Stomach (tissue), 9 donors: ENCODE measurements around the gene ZDHHC16. TPM values are rescaled to one million over a fixed set of nuclear protein-coding genes. Genes with fewer than 3 reads are reported as not detected.

Experiments used
- DNase-seq, 2 donors: peaks; one replicate each; pipeline versions ENCODE4 v3.0.0 to v3.0.0-alpha.2; 2013 to 2019
- H3K27ac ChIP-seq, 5 donors: fragments of 200-600 bp in 4 of 5; sonication (generic) in 4 of 5; one replicate each; pipeline ENCODE4 v1.5.1; 2013 to 2019; ENCODE audit warnings: mild to moderate bottlenecking in 1 of 5, moderate library complexity in 1 of 5
- H3K27me3 ChIP-seq, 3 donors: fragments of 200-600 bp; sonication (generic); one replicate each; pipeline ENCODE4 v1.5.1; 2017 to 2019; ENCODE audit warnings: mixed run types in 1 of 3
- H3K36me3 ChIP-seq, 4 donors: fragments of 200-600 bp; sonication (generic); 1 replicate in 3 of 4; 2 replicates in 1 of 4; pipeline ENCODE4 v1.5.1; 2016 to 2019
- H3K4me1 ChIP-seq, 4 donors: fragments of 200-600 bp; sonication (generic); one replicate each; pipeline ENCODE4 v1.5.1; 2016 to 2019
- H3K4me3 ChIP-seq, 4 donors: fragments of 200-600 bp; sonication (generic) in 3 of 4; one replicate each; pipeline ENCODE4 v1.5.1; 2016 to 2019; ENCODE audit warnings: mild to moderate bottlenecking in 1 of 4
- H3K9me3 ChIP-seq, 4 donors: fragments of 200-600 bp; sonication (generic); one replicate each; pipeline ENCODE4 v1.5.1; 2016 to 2019
- CTCF ChIP-seq, 7 experiments: fragments of 450-650 bp in 4 of 7; fragments of 200-600 bp in 3 of 7; sonication (generic) in 3 of 7; IDR thresholded peaks; one replicate each; pipeline ENCODE4 v1.5.1; 2016 to 2019; ENCODE audit warnings: antibody characterized with exemption in 7 of 7, control low read depth in 2 of 7, mild to moderate bottlenecking in 1 of 7
- EP300 ChIP-seq: sonication (generic); formaldehyde crosslinking; IDR thresholded peaks from one replicate; pipeline ENCODE4 v1.6.1; 2017; ENCODE audit warnings: antibody characterized with exemption
- POLR2A ChIP-seq, 4 donors: fragments of 450-650 bp; IDR thresholded peaks; one replicate each; pipeline ENCODE4 v1.6.1; 2016; ENCODE audit warnings: antibody characterized with exemption in 4 of 4, control low read depth in 2 of 4, mild to moderate bottlenecking in 1 of 4, moderate library complexity in 1 of 4
- POLR2AphosphoS5 ChIP-seq, 3 donors: sonication (generic); formaldehyde crosslinking; IDR thresholded peaks; one replicate each; pipeline ENCODE4 v1.6.1; 2016; ENCODE audit warnings: antibody characterized with exemption in 3 of 3
- WGBS, 5 donors: extraction: QIAGEN DNeasy Blood & Tissue Kit in 3 of 5; methylation state at CpG; one replicate each; pipeline versions ENCODE4 v1.1.5 to v1.1.7; 2013 to 2018; 5-methylcytosine and 5-hydroxymethylcytosine counted together
- intact Hi-C: fragments of 100-400 bp; cut with DNase I; formaldehyde crosslinking; loops from one replicate; pipeline ENCODE4 v1.15.1; 2023; ENCODE audit warnings: low total_unique reads
- polyA plus RNA-seq, 3 donors: library from polyadenylated mRNA; stranded (reverse); fragments of 200-250 nt; gene quantifications; one replicate each; pipeline ENCODE4 v1.2.3, GENCODE V29; 2013
- total RNA-seq, 5 donors: library from RNA; depleted of rRNA; stranded (reverse); fragments of >200 nt; gene quantifications; one replicate each; pipeline versions ENCODE4 v1.1.0 to v1.2.3, GENCODE V29; 2014 to 2016
- donor health status: healthy with polysubstance abuse.
- donor health status: Bipolar disorder and iron deficiency.
- donor health status: healthy.

ZDHHC16 gene
- total and polyA plus RNA-seq, 8 donors = 5.4 to 98.6 (median 33.3) TPM

DNA sequence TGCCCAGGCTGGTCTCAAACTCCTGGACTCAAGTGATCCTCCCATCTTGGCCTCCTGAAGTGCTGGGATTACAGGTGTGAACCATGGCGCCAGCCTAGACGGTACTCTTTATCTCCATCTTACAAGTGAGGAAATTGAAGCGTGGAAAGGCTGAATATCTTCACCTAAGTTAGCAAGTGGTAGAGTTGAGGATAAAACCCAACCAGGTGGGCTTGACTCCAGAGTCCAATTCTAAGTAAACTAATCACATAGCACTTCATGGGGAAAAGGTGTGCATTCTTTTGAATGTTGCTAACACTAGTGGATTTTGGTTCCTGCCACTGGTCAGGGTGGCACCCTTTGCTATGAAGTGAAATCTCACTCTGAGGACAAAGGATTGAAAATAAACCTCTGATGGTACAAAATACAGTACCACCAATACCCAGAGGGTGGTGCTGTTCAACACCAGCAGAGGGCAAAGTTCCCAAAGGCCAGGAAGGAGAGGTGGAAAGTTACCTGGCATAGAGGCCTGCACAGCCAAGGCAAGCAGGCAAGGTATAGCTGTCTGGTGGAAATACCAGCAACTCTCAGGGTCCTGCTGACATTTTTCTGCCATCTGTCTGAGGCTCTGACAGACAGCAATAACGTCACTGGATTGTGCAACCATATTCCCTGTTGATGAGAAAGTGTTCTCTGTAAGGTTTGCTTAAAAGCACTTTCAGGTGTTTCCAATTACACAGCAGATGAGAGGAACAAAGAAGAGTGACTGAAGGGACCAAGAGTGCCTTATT is 17.6 kb downstream of the ZDHHC16 start:
- H3K36me3 ChIP-seq = peaks cover 93 to 100% (median 100%) of the 10 kb centered on the region in 4 donors
- H3K4me3 ChIP-seq = no peak overlapping the region
- H3K9me3 ChIP-seq = no peaks in the 10 kb centered on the region
- no peak for TF ChIP-seq POLR2A (IDR thresholded peaks at IDR 0.05)
- TF ChIP-seq EP300 = no peak
- peak in 1 of 3 donors; percentile 49 for TF ChIP-seq POLR2AphosphoS5 (IDR thresholded peaks at IDR 0.05)
- TF ChIP-seq CTCF (IDR thresholded peaks at IDR 0.05) = peak in 5 of 7 experiments; percentile 52 to 88 (median 76)
- peak; percentile 59 to 80 for DNase-seq
- intact Hi-C loops = loop anchor here (10.0 kb wide), 1 partner anchor 91 kb away; no protein-coding TSS in a partner anchor
- peaks cover 0 to 10% (median 6%) of the 10 kb centered on the region in 4 donors for H3K4me1 ChIP-seq
- H3K27me3 ChIP-seq = no peaks in the 10 kb centered on the region
- H3K27ac ChIP-seq = peak overlapping the region in 4 of 5 donors; percentile 4 to 39 (median 34)
- whole genome bisulfite sequencing, 5 donors = 70 to 79% (median 74%) methylated on average over 4 of the region's 4 CpGs

- H3K9me3 ChIP-seq = no peaks in the 10 kb centered on the region
- H3K27ac ChIP-seq = peak overlapping the region in 4 of 5 donors; percentile 4 to 39 (median 34)
- 50 to 77% (median 73%) methylated on average over 1 of the region's 1 CpG for WGBS, 5 donors
- no peak for TF ChIP-seq CTCF (IDR thresholded peaks at IDR 0.05)
- no peak for TF ChIP-seq EP300
- TF ChIP-seq POLR2AphosphoS5 (IDR thresholded peaks at IDR 0.05) = no peak
- TF ChIP-seq POLR2A (IDR thresholded peaks at IDR 0.05) = no peak
- DNase-seq = no peak
- no peaks in the 10 kb centered on the region for H3K27me3 ChIP-seq
- peaks cover 93 to 100% (median 100%) of the 10 kb centered on the region in 4 donors for H3K36me3 ChIP-seq
- peaks cover 0 to 10% (median 6%) of the 10 kb centered on the region in 4 donors for H3K4me1 ChIP-seq
- intact Hi-C loops = loop anchor here (10.0 kb wide), 1 partner anchor 91 kb away; no protein-coding TSS in a partner anchor
- H3K4me3 ChIP-seq = no peak overlapping the region
These were observed 18.3 kb downstream of the ZDHHC16 start for GRCh38 chr10:97464226-97464625.

DNA sequence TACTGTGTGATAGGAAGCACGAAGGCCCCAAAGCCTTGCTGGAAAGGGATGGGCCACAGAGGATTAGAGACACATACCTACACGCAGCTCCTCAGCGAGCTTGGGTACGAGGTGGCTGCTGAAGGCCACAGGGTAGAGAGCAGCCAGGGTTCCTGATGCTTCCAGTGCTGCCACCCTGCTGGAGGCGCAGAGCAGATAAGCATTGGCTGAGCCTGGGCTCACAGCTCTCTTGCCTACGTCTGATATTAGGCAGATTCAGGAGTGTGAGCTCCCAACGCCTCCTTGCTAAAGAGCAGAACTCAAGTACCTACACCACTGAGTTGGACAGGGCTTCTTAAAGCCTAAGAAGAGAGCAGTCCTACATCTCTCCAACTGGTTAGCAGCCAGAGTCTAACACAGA is 20.0 kb downstream of the ZDHHC16 start:
- TF ChIP-seq CTCF (IDR thresholded peaks at IDR 0.05) (no peak), EP300 (no peak), POLR2AphosphoS5 (IDR thresholded peaks at IDR 0.05) (no peak), POLR2A (IDR thresholded peaks at IDR 0.05) (no peak)
- WGBS, 5 donors = 85 to 96% (median 92%) methylated on average over 7 of the region's 7 CpGs
- Histone ChIP-seq H3K27ac (no peak overlapping the region), H3K4me1 (peaks cover 0 to 10% (median 6%) of the 10 kb centered on the region in 4 donors), H3K4me3 (no peak overlapping the region), H3K36me3 (peaks cover 91 to 100% (median 100%) of the 10 kb centered on the region in 4 donors), H3K27me3 (no peaks in the 10 kb centered on the region), H3K9me3 (no peaks in the 10 kb centered on the region)
- intact Hi-C loops = loop anchor here (10.0 kb wide), 1 partner anchor 89 kb away; no protein-coding TSS in a partner anchor
- no peak for DNase-seq

- Histone ChIP-seq H3K4me1 (peaks cover 0 to 10% (median 6%) of the 10 kb centered on the region in 4 donors), H3K27me3 (no peaks in the 10 kb centered on the region), H3K9me3 (no peaks in the 10 kb centered on the region), H3K36me3 (peaks cover 85 to 100% (median 100%) of the 10 kb centered on the region in 4 donors), H3K27ac (no peak overlapping the region), H3K4me3 (no peak overlapping the region)
- TF ChIP-seq CTCF (IDR thresholded peaks at IDR 0.05) (no peak), POLR2A (IDR thresholded peaks at IDR 0.05) (no peak), POLR2AphosphoS5 (IDR thresholded peaks at IDR 0.05) (no peak), EP300 (no peak)
- DNase-seq = no peak
- intact Hi-C loops = loop anchor here (10.0 kb wide), 1 partner anchor 88 kb away; no protein-coding TSS in a partner anchor
- 86 to 98% (median 94%) methylated on average over 4 of the region's 4 CpGs for WGBS, 5 donors
These were observed 20.8 kb downstream of the ZDHHC16 start for GRCh38 chr10:97466755-97467154.
